K562 (cell line): ENCODE measurements around the gene ABCA3. TPM values are rescaled to one million over a fixed set of nuclear protein-coding genes. Genes with fewer than 3 reads are reported as not detected.

ENCODE experiments used
- BCLAF1 ChIP-seq, 2 experiments: fragments of 450-650 bp in 1 of 2; IDR thresholded peaks; 2 replicates each; pipeline ENCODE4 v1.6.1; 2011 to 2017; ENCODE audit warnings: low read depth in 2 of 2, antibody characterized with exemption in 1 of 2, borderline replicate concordance in 1 of 2, low read length in 1 of 2, mild to moderate bottlenecking in 1 of 2, mixed read lengths in 1 of 2; ENCODE audit not compliant: control insufficient read depth in 1 of 2
- CREB3L1 ChIP-seq: fragments of 450-650 bp; IDR thresholded peaks from 2 replicates; pipeline ENCODE4 v1.6.1; 2014; ENCODE audit warnings: low read depth, mild to moderate bottlenecking, moderate library complexity, borderline replicate concordance
- CTBP1 ChIP-seq: fragments of 450-650 bp; IDR thresholded peaks from 2 replicates; pipeline ENCODE4 v1.6.1; 2016; ENCODE audit warnings: borderline replicate concordance
- FOXA3 ChIP-seq, 2 experiments: fragments of 450-650 bp in 1 of 2; sonication (generic) in 1 of 2; formaldehyde crosslinking; IDR thresholded peaks in 1 of 2; conservative IDR thresholded peaks in 1 of 2; 2 replicates each; pipeline versions ENCODE4 v1.4.0 to v1.8.0; 2020 to 2022; ENCODE audit warnings: mild to moderate bottlenecking in 2 of 2, missing genetic modification reagents in 1 of 2
- FOXO4 ChIP-seq: fragments of 450-650 bp; formaldehyde crosslinking; IDR thresholded peaks from 2 replicates; pipeline ENCODE4 v1.4.0; 2020; ENCODE audit warnings: mild to moderate bottlenecking, moderate library complexity
- GTF3C2 ChIP-seq: IDR thresholded peaks from 3 replicates; pipeline ENCODE4 v1.6.1; 2011; ENCODE audit warnings: borderline replicate concordance, mild to moderate bottlenecking, moderate library complexity; ENCODE audit not compliant: insufficient read length; ENCODE audit errors: extremely low read depth
- NONO ChIP-seq, 2 experiments: fragments of 200-400 bp in 1 of 2; fragments of 450-650 bp in 1 of 2; formaldehyde crosslinking in 1 of 2; IDR thresholded peaks; 2 replicates each; pipeline ENCODE4 v1.6.1; 2017; ENCODE audit warnings: low read depth in 2 of 2, mild to moderate bottlenecking in 2 of 2, moderate library complexity in 2 of 2, low read length in 1 of 2
- RNF219 ChIP-seq: fragments of 250-450 bp; sonication (Bioruptor Pico); IDR thresholded peaks from 2 replicates; pipeline ENCODE4 v1.5.0; 2022; ENCODE audit warnings: mild to moderate bottlenecking
- SLC30A9 ChIP-seq: fragments of 250-450 bp; sonication (Bioruptor Pico); IDR thresholded peaks from 2 replicates; pipeline ENCODE4 v1.8.0; 2022; ENCODE audit warnings: mild to moderate bottlenecking, moderate library complexity
- SRSF7 ChIP-seq: fragments of 200-400 bp; formaldehyde crosslinking; optimal IDR thresholded peaks from 2 replicates; pipeline ENCODE3; 2017; ENCODE audit warnings: mild to moderate bottlenecking, low read depth, low read length
- ZNF395 ChIP-seq: fragments of 200-800 bp; sonication (Bioruptor generic); IDR thresholded peaks from 2 replicates; pipeline ENCODE4 v1.6.1; 2017; ENCODE audit warnings: missing genetic modification characterization, missing compliant biosample characterization
- ZNF431 ChIP-seq: sonication (generic); formaldehyde crosslinking; IDR thresholded peaks from 2 replicates; pipeline ENCODE4 v1.8.0; 2022; ENCODE audit warnings: mild to moderate bottlenecking, missing genetic modification reagents
- polyA plus RNA-seq, 8 experiments: library from polyadenylated mRNA; depleted of rRNA in 4 of 8; stranded (reverse) in 5 of 8; unstranded in 3 of 8; fragments of >200 nt; fragmentation: Nextera tagmentation in 2 of 8; fragmentation: Illumina TruSeq in 1 of 8; extraction: Ambion mirVana in 2 of 8; extraction: Trizol in 1 of 8; gene quantifications; 2 replicates each; pipeline versions ENCODE4 v1.2.1 to v1.2.3, GENCODE V29; 2011 to 2014; ENCODE audit warnings: inconsistent platforms in 1 of 8, missing spikeins in 1 of 8
- total RNA-seq, 7 experiments: library from RNA; depleted of rRNA in 6 of 7; stranded (reverse); fragments of >200 nt in 6 of 7; fragmentation: Illumina TruSeq in 2 of 7; extraction: Trizol in 2 of 7; gene quantifications; 2 replicates each; pipeline versions ENCODE4 v1.2.1 to v1.2.3, GENCODE V29; 2011 to 2021; ENCODE audit warnings: low replicate concordance in 1 of 7

Gene ABCA3
- total and polyA plus RNA-seq, 9 of the 15 experiments (the other 6 are each of a cell fraction or from before 2014, with no cell fraction given), result 0.66 to 23.7 (median 6.9) TPM

GRCh38 chr16:2364638-2365210 lies 24.2 kb upstream of the ABCA3 start (continued):
- TF ChIP-seq FOXA3 (CRISPR knock-in tag; conservative IDR thresholded peaks at IDR 0.05 in 1 of 2, IDR thresholded peaks at IDR 0.05 in 1 of 2) (peak in 1 of 2 experiments; percentile 45; a peak in 1 of 4 replicates), ZNF395 (CRISPR knock-in tag) (no peak), CTBP1 (0 out of 2 replicates have a peak, but pooled peaks have one; percentile 22), SRSF7 (no peak), NONO (IDR thresholded peaks at IDR 0.05; ENCODE audit: low read depth in 2 of 2, low read length in 1 of 2) (no peak), FOXO4 (CRISPR knock-in tag) (no peak), ZNF431 (no peak), CREB3L1 (no peak), SLC30A9 (CRISPR knock-in tag) (no peak), BCLAF1 (IDR thresholded peaks at IDR 0.05; ENCODE audit: borderline replicate concordance in 1 of 2, control insufficient read depth in 1 of 2, low read depth in 2 of 2, low read length in 1 of 2) (no peak), RNF219 (CRISPR knock-in tag) (no peak), GTF3C2 (no peak)
